ENCODE measurements around the gene SLC24A3.
"Not testable (repeated sequence)": the region's sequence is repeated elsewhere in the genome, so short reads cannot be mapped to it uniquely, and the experiment has no call there.

Gene SLC24A3

GRCh38 chr20:19730706-19731105, 518.3 kb downstream of the SLC24A3 start:
- no peak for DNase-seq

GRCh38 chr20:19734811-19735210, 522.4 kb downstream of the SLC24A3 start:
- no peak for DNase-seq

GRCh38 chr20:19735446-19735845, 523.0 kb downstream of the SLC24A3 start:
- no peak for DNase-seq

- no peak for DNase-seq
These were observed 524.6 kb downstream of the SLC24A3 start for GRCh38 chr20:19737025-19737424.

- DNase-seq = no peak
These were observed 526.5 kb downstream of the SLC24A3 start for GRCh38 chr20:19738951-19739350.

- DNase-seq = no peak
These were observed 526.9 kb downstream of the SLC24A3 start for GRCh38 chr20:19739351-19739750.

- no peak for DNase-seq
These were observed 528.1 kb downstream of the SLC24A3 start for GRCh38 chr20:19740512-19740911.

- DNase-seq = no peak
These were observed 529.5 kb downstream of the SLC24A3 start for GRCh38 chr20:19741924-19742323.

- no peak for DNase-seq
These were observed 530.7 kb downstream of the SLC24A3 start for GRCh38 chr20:19742974-19743639.

GRCh38 chr20:19743640-19743995, 531.2 kb downstream of the SLC24A3 start:
- no peak for DNase-seq

GRCh38 chr20:19745106-19745505, 532.7 kb downstream of the SLC24A3 start:
- DNase-seq = no peak

GRCh38 chr20:19745584-19745983, 533.1 kb downstream of the SLC24A3 start:
- no peak for DNase-seq

- no peak for DNase-seq
These were observed 534.0 kb downstream of the SLC24A3 start for GRCh38 chr20:19746396-19746795.

GRCh38 chr20:19747903-19748302, 535.5 kb downstream of the SLC24A3 start:
- DNase-seq = no peak

GRCh38 chr20:19748681-19749080, 536.2 kb downstream of the SLC24A3 start:
- DNase-seq = no peak

GRCh38 chr20:19749618-19750071, 537.2 kb downstream of the SLC24A3 start:
- no peak for DNase-seq

GRCh38 chr20:19750101-19750606, 537.7 kb downstream of the SLC24A3 start:
- DNase-seq = no peak

GRCh38 chr20:19750907-19751636, 538.6 kb downstream of the SLC24A3 start:
- DNase-seq = no peak

GRCh38 chr20:19754201-19754600, 541.8 kb downstream of the SLC24A3 start:
- not testable (repeated sequence) for DNase-seq

GRCh38 chr20:19756761-19757486, 544.5 kb downstream of the SLC24A3 start:
- no peak for DNase-seq

- no peak for DNase-seq
These were observed 545.2 kb downstream of the SLC24A3 start for GRCh38 chr20:19757487-19758132.

- no peak for DNase-seq
These were observed 545.7 kb downstream of the SLC24A3 start, which contains the start of gene RIN2 for GRCh38 chr20:19758133-19758500. RIN2 (plus strand) TSS chr20:19758258; CDS start chr20:19889602, 131,344 bp downstream.
